ENCODE data around the gene ZNF783. TPM values are rescaled to one million over a fixed set of nuclear protein-coding genes. Genes with fewer than 3 reads are reported as not detected.

ZNF783 gene
- total RNA-seq, 1 experiment from 2014 or later, result 10.8 TPM

GRCh38 chr7:149237502-149237901 is 24.5 kb upstream of the ZNF783 start:
- peaks cover under 1% of the 10 kb centered on the region for H3K9me3 ChIP-seq (ENCODE audit: low read depth, low read length, poor library complexity, severe bottlenecking)
- no peaks in the 10 kb centered on the region for H3K4me1 ChIP-seq (ENCODE audit: insufficient read depth, low read length, poor library complexity, severe bottlenecking)
- no TSS peak for BruUV-seq (replicated peaks)
- H3K4me3 ChIP-seq (ENCODE audit: low read depth, low read length, poor library complexity, severe bottlenecking), result no peak overlapping the region
- TF ChIP-seq EZH2 (IDR thresholded peaks at IDR 0.05; ENCODE audit: borderline replicate concordance, low read depth, low read length, poor library complexity, severe bottlenecking) (no peak), CTCF (conservative IDR thresholded peaks at IDR 0.05; ENCODE audit: low read depth, low read length) (no peak)
- POLR2A ChIA-PET (ENCODE audit: low non-redundant PET), result no interaction called here
- CTCF ChIA-PET, result no interaction called here
- intact Hi-C loops (cut with micrococcal nuclease; ENCODE audit: unreplicated experiment), result no loop called here
- H3K36me3 ChIP-seq (ENCODE audit: insufficient read depth, low read length, poor library complexity, severe bottlenecking), result no peaks in the 10 kb centered on the region
- no peaks in the 10 kb centered on the region for H3K27me3 ChIP-seq (replicated peaks; ENCODE audit: insufficient read depth, low read depth, low read length, poor library complexity)
- DNase-seq (ENCODE audit: low spot score), result no peak
- no peak overlapping the region for H3K27ac ChIP-seq (ENCODE audit: low read depth, low read length, poor library complexity, severe bottlenecking)

GRCh38 chr7:149238051-149238450 is 23.9 kb upstream of the ZNF783 start:
- intact Hi-C loops (cut with micrococcal nuclease; ENCODE audit: unreplicated experiment), result no loop called here
- CTCF ChIA-PET, result no interaction called here
- no TSS peak for BruUV-seq (replicated peaks)

GRCh38 chr7:149239345-149240143 is 22.5 kb upstream of the ZNF783 start, which contains the start of gene ZNF212:
ZNF212 (plus strand) TSS chr7:149239651; CDS start chr7:149239779, 128 bp downstream.
- TF ChIP-seq EZH2 (IDR thresholded peaks at IDR 0.05; ENCODE audit: borderline replicate concordance, low read depth, low read length, poor library complexity, severe bottlenecking), result no peak
- TF ChIP-seq CTCF (conservative IDR thresholded peaks at IDR 0.05; ENCODE audit: low read depth, low read length), result peak; percentile 96
- H3K36me3 ChIP-seq (ENCODE audit: insufficient read depth, low read length, poor library complexity, severe bottlenecking), result no peaks in the 10 kb centered on the region
- no peaks in the 10 kb centered on the region for H3K4me1 ChIP-seq (ENCODE audit: insufficient read depth, low read length, poor library complexity, severe bottlenecking)
- H3K27me3 ChIP-seq (replicated peaks; ENCODE audit: insufficient read depth, low read depth, low read length, poor library complexity), result no peaks in the 10 kb centered on the region
- H3K27ac ChIP-seq (ENCODE audit: low read depth, low read length, poor library complexity, severe bottlenecking), result peak within 1 kb of the TSS; percentile 82
- no TSS peak for BruUV-seq (replicated peaks)
- H3K4me3 ChIP-seq (ENCODE audit: low read depth, low read length, poor library complexity, severe bottlenecking), result peak within 1 kb of the TSS; percentile 95
- peak; percentile 96 for DNase-seq (ENCODE audit: low spot score)
- ChIA-PET CTCF (no interaction called here), POLR2A (ENCODE audit: low non-redundant PET) (no interaction called here)
- intact Hi-C loops (cut with micrococcal nuclease; ENCODE audit: unreplicated experiment), result no loop called here
- H3K9me3 ChIP-seq (ENCODE audit: low read depth, low read length, poor library complexity, severe bottlenecking), result peaks cover 8% of the 10 kb centered on the region

More at GRCh38 chr7:149238051-149238450, 23.9 kb upstream of the ZNF783 start:
- POLR2A ChIA-PET (ENCODE audit: low non-redundant PET), result no interaction called here
- H3K27ac ChIP-seq (ENCODE audit: low read depth, low read length, poor library complexity, severe bottlenecking), result no peak overlapping the region
- H3K27me3 ChIP-seq (replicated peaks; ENCODE audit: insufficient read depth, low read depth, low read length, poor library complexity), result no peaks in the 10 kb centered on the region
- H3K4me3 ChIP-seq (ENCODE audit: low read depth, low read length, poor library complexity, severe bottlenecking), result no peak overlapping the region
- H3K36me3 ChIP-seq (ENCODE audit: insufficient read depth, low read length, poor library complexity, severe bottlenecking), result no peaks in the 10 kb centered on the region
- H3K4me1 ChIP-seq (ENCODE audit: insufficient read depth, low read length, poor library complexity, severe bottlenecking), result no peaks in the 10 kb centered on the region
- no peak for DNase-seq (ENCODE audit: low spot score)
- no peak for TF ChIP-seq CTCF (conservative IDR thresholded peaks at IDR 0.05; ENCODE audit: low read depth, low read length)
- H3K9me3 ChIP-seq (ENCODE audit: low read depth, low read length, poor library complexity, severe bottlenecking), result peaks cover 6% of the 10 kb centered on the region
